ENCODE results near the gene FRZB.

Gene FRZB

DNA sequence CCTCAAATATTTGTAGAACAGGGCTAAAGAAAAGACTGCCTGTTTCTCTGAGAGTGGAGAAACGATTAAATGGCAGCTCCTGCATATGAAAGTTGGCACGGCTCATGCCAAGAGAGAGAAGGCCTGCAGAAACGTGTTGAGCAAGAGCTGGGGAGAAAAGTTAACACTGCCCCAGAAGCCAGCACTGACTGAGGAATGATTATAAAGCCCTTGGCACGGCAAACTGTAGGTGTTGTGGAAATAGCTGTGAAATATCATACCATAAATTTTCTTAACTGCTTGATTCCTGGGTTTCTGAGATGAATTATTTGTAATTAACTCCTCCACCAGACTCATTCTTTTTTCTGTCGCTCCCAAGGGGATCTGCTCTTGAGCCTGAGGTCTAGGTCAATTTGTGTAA lies 4.3 kb downstream of the FRZB start:
- Histone ChIP-seq H2AFZ (ENCODE audit: low read length) (no peak overlapping the region), H3K9me3 (ENCODE audit: low read length) (no peaks in the 10 kb centered on the region)
- TF ChIP-seq EZH2 (IDR thresholded peaks at IDR 0.05; ENCODE audit: borderline replicate concordance, low read length): no peak
- TF ChIP-seq, protein P1, sequence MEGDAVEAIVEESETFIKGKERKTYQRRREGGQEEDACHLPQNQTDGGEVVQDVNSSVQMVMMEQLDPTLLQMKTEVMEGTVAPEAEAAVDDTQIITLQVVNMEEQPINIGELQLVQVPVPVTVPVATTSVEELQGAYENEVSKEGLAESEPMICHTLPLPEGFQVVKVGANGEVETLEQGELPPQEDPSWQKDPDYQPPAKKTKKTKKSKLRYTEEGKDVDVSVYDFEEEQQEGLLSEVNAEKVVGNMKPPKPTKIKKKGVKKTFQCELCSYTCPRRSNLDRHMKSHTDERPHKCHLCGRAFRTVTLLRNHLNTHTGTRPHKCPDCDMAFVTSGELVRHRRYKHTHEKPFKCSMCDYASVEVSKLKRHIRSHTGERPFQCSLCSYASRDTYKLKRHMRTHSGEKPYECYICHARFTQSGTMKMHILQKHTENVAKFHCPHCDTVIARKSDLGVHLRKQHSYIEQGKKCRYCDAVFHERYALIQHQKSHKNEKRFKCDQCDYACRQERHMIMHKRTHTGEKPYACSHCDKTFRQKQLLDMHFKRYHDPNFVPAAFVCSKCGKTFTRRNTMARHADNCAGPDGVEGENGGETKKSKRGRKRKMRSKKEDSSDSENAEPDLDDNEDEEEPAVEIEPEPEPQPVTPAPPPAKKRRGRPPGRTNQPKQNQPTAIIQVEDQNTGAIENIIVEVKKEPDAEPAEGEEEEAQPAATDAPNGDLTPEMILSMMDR (IDR thresholded peaks at IDR 0.05; ENCODE audit: low read length): no peak

DNA sequence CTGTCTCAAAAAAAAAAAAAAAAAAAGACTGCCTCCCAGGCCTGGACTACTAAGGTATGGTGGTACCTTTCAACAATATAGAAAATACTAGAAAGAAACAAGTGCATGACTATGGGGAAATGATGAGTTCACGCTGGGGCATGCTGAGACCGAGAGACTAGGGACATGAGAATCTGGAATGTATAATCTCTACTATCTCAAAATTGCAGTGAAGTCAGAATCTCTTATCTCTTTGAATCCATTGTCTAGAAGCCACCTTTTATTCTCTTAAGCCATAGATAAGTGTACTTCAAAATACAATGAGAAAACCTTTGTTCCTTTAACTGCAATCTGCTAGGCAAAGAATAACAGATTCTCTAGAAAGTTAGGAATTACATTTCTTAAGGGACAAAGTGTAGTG lies 5.6 kb downstream of the FRZB start:
- Histone ChIP-seq H2AFZ (ENCODE audit: low read length) (no peak overlapping the region), H3K36me3 (ENCODE audit: insufficient read depth, low read length) (no peaks in the 10 kb centered on the region), H4K20me1 (ENCODE audit: insufficient read depth, low read length) (no peaks in the 10 kb centered on the region), H3K9me3 (ENCODE audit: low read length) (no peaks in the 10 kb centered on the region), H3K27me3 (ENCODE audit: insufficient read depth, low read length) (no peaks in the 10 kb centered on the region), H3K4me1 (ENCODE audit: insufficient read depth, low read length, severe bottlenecking) (no peaks in the 10 kb centered on the region), H3F3A (ENCODE audit: insufficient read depth, low read length) (no peaks in the 10 kb centered on the region), H3K9me2 (ENCODE audit: low read depth, low read length) (no peaks in the 10 kb centered on the region), H3K4me2 (ENCODE audit: low read length) (no peak overlapping the region), H3K4me3 (ENCODE audit: low read depth, low read length, poor library complexity, severe bottlenecking) (no peak overlapping the region), H3K27ac (ENCODE audit: low read depth, low read length, poor library complexity, severe bottlenecking) (no peak overlapping the region), H3K9ac (ENCODE audit: low read length) (no peak overlapping the region), H3K79me2 (ENCODE audit: insufficient read depth, low read length) (no peaks in the 10 kb centered on the region)
- TF ChIP-seq, protein P1 (IDR thresholded peaks at IDR 0.05; ENCODE audit: low read length): no peak
- no peak for TF ChIP-seq EZH2 (IDR thresholded peaks at IDR 0.05; ENCODE audit: borderline replicate concordance, low read length)

More for the DNA sequence above, 4.3 kb downstream of the FRZB start:
- H3F3A ChIP-seq (ENCODE audit: insufficient read depth, low read length): no peaks in the 10 kb centered on the region
- H3K9me2 ChIP-seq (ENCODE audit: low read depth, low read length): no peaks in the 10 kb centered on the region
- H3K27me3 ChIP-seq (ENCODE audit: insufficient read depth, low read length): no peaks in the 10 kb centered on the region
- H3K4me1 ChIP-seq (ENCODE audit: insufficient read depth, low read length, severe bottlenecking): no peaks in the 10 kb centered on the region
- no peaks in the 10 kb centered on the region for H3K36me3 ChIP-seq (ENCODE audit: insufficient read depth, low read length)
- H3K4me3 ChIP-seq (ENCODE audit: low read depth, low read length, poor library complexity, severe bottlenecking): no peak overlapping the region
- H3K27ac ChIP-seq (ENCODE audit: low read depth, low read length, poor library complexity, severe bottlenecking): no peak overlapping the region
- no peak overlapping the region for H3K4me2 ChIP-seq (ENCODE audit: low read length)
- H3K9ac ChIP-seq (ENCODE audit: low read length): no peak overlapping the region
- H4K20me1 ChIP-seq (ENCODE audit: insufficient read depth, low read length): no peaks in the 10 kb centered on the region
- no peaks in the 10 kb centered on the region for H3K79me2 ChIP-seq (ENCODE audit: insufficient read depth, low read length)

DNA sequence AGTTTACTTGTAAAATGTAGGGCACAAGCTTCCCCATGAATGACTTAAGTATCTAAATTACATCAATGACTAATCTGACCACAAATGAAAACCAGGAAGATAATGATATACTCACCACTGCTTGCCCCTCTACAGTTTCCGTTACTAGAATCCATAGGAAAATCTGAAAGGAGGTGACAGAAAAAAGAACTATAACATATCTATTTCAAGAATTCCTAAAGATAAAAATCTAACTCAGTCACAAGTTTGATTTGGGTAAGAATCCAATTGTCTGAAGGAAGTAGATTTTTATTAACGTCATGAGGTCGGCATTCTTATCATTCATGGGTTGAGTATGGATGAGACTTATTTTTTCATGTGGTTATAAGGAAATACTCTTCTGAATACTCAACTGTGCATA lies 7.8 kb downstream of the FRZB start:
- Histone ChIP-seq H3K27me3 (ENCODE audit: insufficient read depth, low read length) (no peaks in the 10 kb centered on the region), H3K9me2 (ENCODE audit: low read depth, low read length) (no peaks in the 10 kb centered on the region), H3K9me3 (ENCODE audit: low read length) (no peaks in the 10 kb centered on the region), H3K27ac (ENCODE audit: low read depth, low read length, poor library complexity, severe bottlenecking) (no peak overlapping the region), H3K79me2 (ENCODE audit: insufficient read depth, low read length) (no peaks in the 10 kb centered on the region), H3K36me3 (ENCODE audit: insufficient read depth, low read length) (no peaks in the 10 kb centered on the region), H3K9ac (ENCODE audit: low read length) (no peak overlapping the region), H3K4me1 (ENCODE audit: insufficient read depth, low read length, severe bottlenecking) (no peaks in the 10 kb centered on the region), H3K4me3 (ENCODE audit: low read depth, low read length, poor library complexity, severe bottlenecking) (no peak overlapping the region), H2AFZ (ENCODE audit: low read length) (no peak overlapping the region), H4K20me1 (ENCODE audit: insufficient read depth, low read length) (no peaks in the 10 kb centered on the region), H3K4me2 (ENCODE audit: low read length) (no peak overlapping the region), H3F3A (ENCODE audit: insufficient read depth, low read length) (no peaks in the 10 kb centered on the region)
- TF ChIP-seq EZH2 (IDR thresholded peaks at IDR 0.05; ENCODE audit: borderline replicate concordance, low read length): no peak
- TF ChIP-seq, protein P1 (IDR thresholded peaks at IDR 0.05; ENCODE audit: low read length): no peak

Measured in OCI-LY1 (cell line).